ENCODE results near the gene XRCC4. TPM values are rescaled to one million over a fixed set of nuclear protein-coding genes. Genes with fewer than 3 reads are reported as not detected.

XRCC4 gene
- total RNA-seq, 5 donors from 2014 or later (not counting 1 experiment from before 2014, with no cell fraction given), result 3.5 to 5.1 (median 4.2) TPM

- Mint-ChIP-seq H3K27ac (no peak overlapping the region), H3K4me1 (peaks cover 3 to 14% (median 3%) of the 10 kb centered on the region in 3 donors), H3K9me3 (no peaks in the 10 kb centered on the region), H3K27me3 (no peaks in the 10 kb centered on the region), H3K4me3 (no peak overlapping the region), H3K36me3 (peaks cover 13% of the 10 kb centered on the region)
- ATAC-seq (replicated peaks in 1 of 4) (no peak), DNase-seq (no peak)
- CTCF ChIA-PET, result no interaction called here
- no peak overlapping the region for H3K4me3 ChIP-seq (ENCODE audit: control insufficient read depth in 1 of 2, extremely low read depth in 1 of 2, low read length in 1 of 2)
- H3K27ac ChIP-seq (ENCODE audit: low read length), result no peak overlapping the region
- H3K4me1 ChIP-seq (ENCODE audit: control insufficient read depth in 1 of 2, extremely low read depth in 1 of 2, insufficient read depth in 2 of 2, low read length in 2 of 2), result no peaks in the 10 kb centered on the region
- no peaks in the 10 kb centered on the region for H3K9me3 ChIP-seq
- POLR2A ChIA-PET, result no interaction called here
- H3K27me3 ChIP-seq (replicated peaks in 1 of 2; ENCODE audit: control insufficient read depth in 2 of 2, extremely low read depth in 1 of 2, insufficient read depth in 2 of 2, low read length in 1 of 2), result no peaks in the 10 kb centered on the region
- no peaks in the 10 kb centered on the region for H3K36me3 ChIP-seq (ENCODE audit: control insufficient read depth in 2 of 2, extremely low read depth in 1 of 2, insufficient read depth in 1 of 2, low read length in 1 of 2)
Observed at GRCh38 chr5:83102364-83102980, 25.1 kb downstream of the XRCC4 start.

GRCh38 chr5:83104021-83104420 lies 26.7 kb downstream of the XRCC4 start:
- H3K27ac Mint-ChIP-seq, result no peak overlapping the region
- ChIA-PET CTCF (no interaction called here), POLR2A (no interaction called here)
- Histone ChIP-seq H3K4me3 (ENCODE audit: control insufficient read depth in 1 of 2, extremely low read depth in 1 of 2, low read length in 1 of 2) (no peak overlapping the region), H3K9me3 (no peaks in the 10 kb centered on the region), H3K4me1 (ENCODE audit: control insufficient read depth in 1 of 2, extremely low read depth in 1 of 2, insufficient read depth in 2 of 2, low read length in 2 of 2) (no peaks in the 10 kb centered on the region), H3K36me3 (ENCODE audit: control insufficient read depth in 2 of 2, extremely low read depth in 1 of 2, insufficient read depth in 1 of 2, low read length in 1 of 2) (no peaks in the 10 kb centered on the region), H3K27me3 (replicated peaks in 1 of 2; ENCODE audit: control insufficient read depth in 2 of 2, extremely low read depth in 1 of 2, insufficient read depth in 2 of 2, low read length in 1 of 2) (no peaks in the 10 kb centered on the region), H3K27ac (ENCODE audit: low read length) (no peak overlapping the region)
- H3K36me3 Mint-ChIP-seq, result peaks cover 14% of the 10 kb centered on the region
- DNase-seq (no peak), ATAC-seq (replicated peaks in 1 of 4) (no peak)
- no peak overlapping the region for H3K4me3 Mint-ChIP-seq
- no peaks in the 10 kb centered on the region for H3K27me3 Mint-ChIP-seq
- peaks cover 0 to 14% (median 3%) of the 10 kb centered on the region in 3 donors for H3K4me1 Mint-ChIP-seq
- H3K9me3 Mint-ChIP-seq, result no peaks in the 10 kb centered on the region

GRCh38 chr5:83107692-83108420 lies 30.5 kb downstream of the XRCC4 start:
- Mint-ChIP-seq H3K36me3 (peaks cover 31% of the 10 kb centered on the region), H3K4me3 (no peak overlapping the region), H3K4me1 (peaks cover 0 to 2% (median 0%) of the 10 kb centered on the region in 3 donors), H3K9me3 (peaks cover 0 to 8% (median 4%) of the 10 kb centered on the region in 3 donors), H3K27ac (no peak overlapping the region), H3K27me3 (no peaks in the 10 kb centered on the region)
- H3K4me3 ChIP-seq (ENCODE audit: control insufficient read depth in 1 of 2, extremely low read depth in 1 of 2, low read length in 1 of 2), result no peak overlapping the region
- no peak overlapping the region for H3K27ac ChIP-seq (ENCODE audit: low read length)
- H3K9me3 ChIP-seq, result no peaks in the 10 kb centered on the region
- H3K36me3 ChIP-seq (ENCODE audit: control insufficient read depth in 2 of 2, extremely low read depth in 1 of 2, insufficient read depth in 1 of 2, low read length in 1 of 2), result peaks cover 0 to 3% of the 10 kb centered on the region in 2 donors
- H3K4me1 ChIP-seq (ENCODE audit: control insufficient read depth in 1 of 2, extremely low read depth in 1 of 2, insufficient read depth in 2 of 2, low read length in 2 of 2), result no peaks in the 10 kb centered on the region
- DNase-seq (no peak), ATAC-seq (replicated peaks in 1 of 4) (no peak)
- H3K27me3 ChIP-seq (replicated peaks in 1 of 2; ENCODE audit: control insufficient read depth in 2 of 2, extremely low read depth in 1 of 2, insufficient read depth in 2 of 2, low read length in 1 of 2), result no peaks in the 10 kb centered on the region
- POLR2A ChIA-PET, result interaction anchor here in 1 of 2 donors (1.0 kb wide), 1 partner anchor 11 kb away, joined by 5 read pairs; no protein-coding TSS in a partner anchor
- no CpG with 5 or more reads among the region's 3 CpGs for WGBS (ENCODE audit: insufficient coverage)
- CTCF ChIA-PET, result interaction anchor here in 1 of 2 donors (1.6 kb wide), 1 partner anchor 12 kb away, joined by 3 read pairs; no protein-coding TSS in a partner anchor

GRCh38 chr5:83109380-83109779 lies 32.0 kb downstream of the XRCC4 start:
- Histone ChIP-seq H3K36me3 (ENCODE audit: control insufficient read depth in 2 of 2, extremely low read depth in 1 of 2, insufficient read depth in 1 of 2, low read length in 1 of 2) (peaks cover 0 to 3% of the 10 kb centered on the region in 2 donors), H3K27me3 (replicated peaks in 1 of 2; ENCODE audit: control insufficient read depth in 2 of 2, extremely low read depth in 1 of 2, insufficient read depth in 2 of 2, low read length in 1 of 2) (no peaks in the 10 kb centered on the region), H3K4me1 (ENCODE audit: control insufficient read depth in 1 of 2, extremely low read depth in 1 of 2, insufficient read depth in 2 of 2, low read length in 2 of 2) (no peaks in the 10 kb centered on the region), H3K4me3 (ENCODE audit: control insufficient read depth in 1 of 2, extremely low read depth in 1 of 2, low read length in 1 of 2) (no peak overlapping the region), H3K27ac (ENCODE audit: low read length) (no peak overlapping the region), H3K9me3 (no peaks in the 10 kb centered on the region)
- Mint-ChIP-seq H3K9me3 (peaks cover 0 to 12% (median 7%) of the 10 kb centered on the region in 3 donors), H3K4me3 (no peak overlapping the region), H3K4me1 (peaks cover 0 to 2% (median 0%) of the 10 kb centered on the region in 3 donors), H3K36me3 (peaks cover 42% of the 10 kb centered on the region), H3K27me3 (no peaks in the 10 kb centered on the region), H3K27ac (no peak overlapping the region)
- ChIA-PET CTCF (no interaction called here), POLR2A (no interaction called here)
- no CpG with 5 or more reads among the region's 1 CpG for WGBS (ENCODE audit: insufficient coverage)
- DNase-seq, result no peak
- no peak for ATAC-seq (replicated peaks in 1 of 4)

- ATAC-seq (replicated peaks in 1 of 4), result no peak
- Mint-ChIP-seq H3K27ac (no peak overlapping the region), H3K9me3 (peaks cover 0 to 19% (median 12%) of the 10 kb centered on the region in 3 donors)
Observed at GRCh38 chr5:83115816-83116215, 38.5 kb downstream of the XRCC4 start.

GRCh38 chr5:83118471-83118870 lies 41.1 kb downstream of the XRCC4 start:
- Histone ChIP-seq H3K27ac (ENCODE audit: low read length) (no peak overlapping the region), H3K36me3 (ENCODE audit: control insufficient read depth in 2 of 2, extremely low read depth in 1 of 2, insufficient read depth in 1 of 2, low read length in 1 of 2) (peaks cover 0 to 5% of the 10 kb centered on the region in 2 donors), H3K4me3 (ENCODE audit: control insufficient read depth in 1 of 2, extremely low read depth in 1 of 2, low read length in 1 of 2) (no peak overlapping the region), H3K9me3 (peaks cover 2% of the 10 kb centered on the region), H3K4me1 (ENCODE audit: control insufficient read depth in 1 of 2, extremely low read depth in 1 of 2, insufficient read depth in 2 of 2, low read length in 2 of 2) (no peaks in the 10 kb centered on the region), H3K27me3 (replicated peaks in 1 of 2; ENCODE audit: control insufficient read depth in 2 of 2, extremely low read depth in 1 of 2, insufficient read depth in 2 of 2, low read length in 1 of 2) (no peaks in the 10 kb centered on the region)
- CTCF ChIA-PET, result no interaction called here
- ATAC-seq (replicated peaks in 1 of 4) (no peak), DNase-seq (no peak)
- peaks cover 32% of the 10 kb centered on the region for H3K36me3 Mint-ChIP-seq
- no peak overlapping the region for H3K27ac Mint-ChIP-seq
- no peak overlapping the region for H3K4me3 Mint-ChIP-seq
- no CpG with 5 or more reads among the region's 1 CpG for WGBS (ENCODE audit: insufficient coverage)
- POLR2A ChIA-PET, result no interaction called here
- peaks cover 0 to 6% (median 5%) of the 10 kb centered on the region in 3 donors for H3K9me3 Mint-ChIP-seq
- no peaks in the 10 kb centered on the region for H3K27me3 Mint-ChIP-seq
- H3K4me1 Mint-ChIP-seq, result no peaks in the 10 kb centered on the region

More at GRCh38 chr5:83115816-83116215, 38.5 kb downstream of the XRCC4 start:
- H3K4me3 Mint-ChIP-seq, result no peak overlapping the region
- H3K4me1 Mint-ChIP-seq, result no peaks in the 10 kb centered on the region
- 80% methylated on average over 1 of the region's 1 CpG for WGBS (ENCODE audit: insufficient coverage)
- no peak for DNase-seq
- peaks cover 45% of the 10 kb centered on the region for H3K36me3 Mint-ChIP-seq
- ChIA-PET POLR2A (interaction anchor here in 1 of 2 donors (0.6 kb wide), 1 partner anchor 184 kb away, joined by 3 read pairs; no protein-coding TSS in a partner anchor), CTCF (no interaction called here)
- Histone ChIP-seq H3K4me1 (ENCODE audit: control insufficient read depth in 1 of 2, extremely low read depth in 1 of 2, insufficient read depth in 2 of 2, low read length in 2 of 2) (no peaks in the 10 kb centered on the region), H3K9me3 (peaks cover 2% of the 10 kb centered on the region), H3K36me3 (ENCODE audit: control insufficient read depth in 2 of 2, extremely low read depth in 1 of 2, insufficient read depth in 1 of 2, low read length in 1 of 2) (peaks cover 3 to 5% of the 10 kb centered on the region in 2 donors), H3K27ac (ENCODE audit: low read length) (no peak overlapping the region), H3K27me3 (replicated peaks in 1 of 2; ENCODE audit: control insufficient read depth in 2 of 2, extremely low read depth in 1 of 2, insufficient read depth in 2 of 2, low read length in 1 of 2) (no peaks in the 10 kb centered on the region), H3K4me3 (ENCODE audit: control insufficient read depth in 1 of 2, extremely low read depth in 1 of 2, low read length in 1 of 2) (no peak overlapping the region)
- H3K27me3 Mint-ChIP-seq, result no peaks in the 10 kb centered on the region

Data from T-cell (primary cell).